LNCaP clone FGC (cell line): ENCODE results near the gene PRKN.

Source experiments
- DNase-seq: peaks from one replicate; pipeline ENCODE4 v3.0.0-alpha.2; 2011; ENCODE audit warnings: low read depth
- H3K4me3 ChIP-seq: 2 replicates; pipeline ENCODE4 v1.5.1; 2011; ENCODE audit warnings: mild to moderate bottlenecking, low read depth, low read length, control low read depth
- CTCF ChIP-seq: IDR thresholded peaks from 2 replicates; pipeline ENCODE4 v1.5.1; 2012; ENCODE audit warnings: mild to moderate bottlenecking; ENCODE audit not compliant: control insufficient read depth, insufficient read depth; ENCODE audit errors: extremely low read depth

PRKN gene

GRCh38 chr6:162373192-162373591 is 354.4 kb downstream of the PRKN start:
- DNase-seq: no peak
- TF ChIP-seq CTCF: no peak
- H3K4me3 ChIP-seq: no peak overlapping the region

- DNase-seq: no peak
- no peak overlapping the region for H3K4me3 ChIP-seq
- TF ChIP-seq CTCF: no peak
These were observed 355.5 kb downstream of the PRKN start for GRCh38 chr6:162372106-162372505.

GRCh38 chr6:162371121-162371520 is 356.4 kb downstream of the PRKN start:
- no peak overlapping the region for H3K4me3 ChIP-seq
- DNase-seq: no peak
- TF ChIP-seq CTCF: no peak

- TF ChIP-seq CTCF: no peak
- H3K4me3 ChIP-seq: no peak overlapping the region
- DNase-seq: no peak
These were observed 358.5 kb downstream of the PRKN start for GRCh38 chr6:162369091-162369490.

- TF ChIP-seq CTCF: no peak
- H3K4me3 ChIP-seq: no peak overlapping the region
These were observed 363.1 kb downstream of the PRKN start for GRCh38 chr6:162364488-162364887.

GRCh38 chr6:162363757-162364156 is 363.8 kb downstream of the PRKN start:
- TF ChIP-seq CTCF: no peak
- DNase-seq: no peak
- H3K4me3 ChIP-seq: no peak overlapping the region

More at GRCh38 chr6:162364488-162364887, 363.1 kb downstream of the PRKN start:
- DNase-seq: no peak

- no peak for TF ChIP-seq CTCF
- no peak overlapping the region for H3K4me3 ChIP-seq
- no peak for DNase-seq
These were observed 366.5 kb downstream of the PRKN start for GRCh38 chr6:162360901-162361567.
